Activated naive CD4-positive, alpha-beta T cell (primary cell): ENCODE results near the gene MMAA.
"Not testable (repeated sequence)": the region's sequence is repeated elsewhere in the genome, so short reads cannot be mapped to it uniquely, and the experiment has no call there.

Experiments used
- DNase-seq, 4 experiments: peaks; one replicate each; lab custom pipeline; 2025; lab: John Stamatoyannopoulos, UW

Gene MMAA

DNA sequence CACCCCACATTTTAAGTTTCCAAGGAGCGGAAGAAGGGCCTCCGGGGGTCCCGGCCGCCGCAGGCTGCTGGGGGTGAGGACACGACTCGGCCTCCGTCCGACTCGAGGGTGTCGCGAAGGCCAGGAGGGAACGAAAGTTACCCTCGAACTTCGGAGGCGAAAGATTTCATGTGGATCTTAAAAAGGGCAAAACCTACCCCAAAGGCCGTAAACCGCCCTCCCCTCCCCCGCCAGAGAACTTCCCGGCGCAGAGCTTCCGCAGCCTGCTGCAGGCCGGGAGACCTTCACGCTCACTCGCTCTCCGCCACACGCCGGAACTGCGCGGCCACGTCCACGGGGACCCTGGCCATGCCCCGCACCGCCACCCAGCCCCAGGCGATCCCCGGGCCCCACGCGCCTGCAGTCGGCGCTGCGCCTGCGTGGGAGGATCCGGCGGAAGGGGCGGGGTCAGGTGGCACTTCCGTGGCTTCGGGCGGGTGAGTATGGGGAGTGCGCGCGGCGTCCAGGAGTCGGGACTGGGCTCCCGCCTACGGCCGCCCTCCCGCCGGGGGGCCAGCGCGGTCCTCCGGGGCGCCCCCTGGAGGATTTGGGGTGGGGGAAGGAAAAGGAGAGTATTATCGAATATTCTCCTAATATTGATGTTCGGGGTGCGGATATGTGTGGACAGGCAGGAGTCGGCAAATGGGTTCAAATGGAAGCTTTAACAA, at the start of gene MMAA:
TSS of gene MMAA (plus strand) at position 454 of the 707 bp plus-strand sequence. CDS start 19,755 bp downstream, outside the sequence.
- peak; percentile 85 to 93 (median 88) for DNase-seq

DNA sequence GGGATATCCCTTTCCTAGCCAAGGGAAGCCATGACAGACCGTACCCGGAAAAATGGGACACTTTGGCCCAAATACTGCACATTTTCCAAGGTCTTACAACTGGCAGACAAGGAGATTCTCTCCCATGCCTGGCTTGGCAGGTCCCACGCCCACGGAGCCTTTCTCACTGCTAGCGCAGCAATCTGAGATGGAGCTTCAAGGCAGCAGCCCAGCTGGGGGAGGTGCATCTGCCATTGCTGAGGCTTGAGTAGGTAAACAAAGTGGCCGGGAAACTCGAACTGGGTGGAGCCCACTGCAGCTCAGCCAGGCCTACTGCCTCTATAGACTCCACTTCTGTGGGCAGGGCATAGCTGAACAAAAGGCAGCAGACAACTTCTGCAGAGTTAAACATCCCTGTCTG, 44.6 kb upstream of the MMAA start:
- not testable (repeated sequence) for DNase-seq

GRCh38 chr4:145580906-145581305, 38.3 kb upstream of the MMAA start:
- DNase-seq = no peak

GRCh38 chr4:145583191-145584055, 35.8 kb upstream of the MMAA start:
- no peak for DNase-seq

GRCh38 chr4:145587088-145587754, 32.0 kb upstream of the MMAA start:
- DNase-seq = no peak

GRCh38 chr4:145589381-145589780, 29.8 kb upstream of the MMAA start:
- not testable (repeated sequence) for DNase-seq

DNA sequence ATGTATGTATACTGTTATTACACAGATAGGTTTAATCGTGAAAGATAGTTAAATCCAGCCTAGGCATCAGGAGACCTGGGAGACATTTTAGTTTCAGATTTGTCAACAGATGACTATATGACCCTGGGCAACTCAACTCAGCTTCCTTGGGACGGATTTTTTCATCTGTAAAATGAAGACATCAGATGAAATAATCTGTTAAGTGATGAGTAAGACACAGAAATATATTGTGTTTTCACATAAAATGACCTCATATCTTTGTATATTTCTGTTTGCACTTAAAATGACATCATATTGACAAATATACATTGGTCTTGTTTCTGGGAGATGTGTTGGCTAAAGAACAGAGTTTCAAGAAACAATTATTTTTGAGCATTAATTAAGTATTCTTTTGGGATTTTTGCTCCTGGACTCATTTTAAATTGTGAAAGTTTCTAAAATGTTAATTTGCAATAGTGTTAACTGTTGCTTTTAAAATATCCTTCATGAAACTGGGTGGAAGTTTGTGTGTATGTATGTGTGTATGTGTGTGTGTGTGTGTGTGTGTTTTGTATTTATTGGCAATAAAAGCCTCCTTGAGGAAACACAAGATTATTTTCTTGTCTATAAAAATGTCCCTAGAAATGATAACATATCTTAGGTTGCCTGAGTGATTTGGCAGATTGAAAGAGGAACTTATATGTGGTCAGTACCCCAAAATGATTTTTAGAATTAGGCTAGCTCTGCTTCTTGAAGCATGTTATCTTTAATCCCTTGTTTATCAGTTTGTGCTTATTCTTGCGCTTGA, 29.1 kb upstream of the MMAA start:
- DNase-seq = no peak

GRCh38 chr4:145602129-145602760, 16.9 kb upstream of the MMAA start:
- no peak for DNase-seq

DNA sequence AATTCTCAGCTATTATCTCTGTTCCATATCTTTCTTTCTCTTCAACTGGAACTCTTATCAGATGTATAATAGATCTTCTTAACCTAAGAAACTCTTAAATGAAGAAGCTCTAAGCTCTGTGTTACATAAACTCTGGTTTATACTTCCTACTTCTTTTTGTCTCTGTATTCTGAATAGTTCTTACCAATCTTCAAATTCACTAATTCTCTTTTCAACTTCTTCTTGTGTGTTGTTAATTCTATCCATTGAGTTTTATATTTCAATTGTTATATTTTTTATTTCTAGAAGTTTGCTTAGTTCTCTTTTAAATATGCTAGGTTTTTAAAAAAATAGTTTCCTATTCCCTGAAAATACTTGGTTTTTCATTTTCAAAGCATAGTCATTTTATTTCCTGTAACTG, 13.2 kb upstream of the MMAA start:
- no peak for DNase-seq

- peak in 3 of 4 experiments; percentile 4 to 45 (median 18) for DNase-seq
These were observed 9.4 kb upstream of the MMAA start for GRCh38 chr4:145609481-145610427.

GRCh38 chr4:145613566-145614232, 5.5 kb upstream of the MMAA start:
- DNase-seq = no peak

GRCh38 chr4:145614233-145614610, 5.0 kb upstream of the MMAA start:
- DNase-seq = no peak

GRCh38 chr4:145618210-145618931, 814 bp upstream of the MMAA start:
- peak in 1 of 4 experiments; percentile 6 for DNase-seq

DNA sequence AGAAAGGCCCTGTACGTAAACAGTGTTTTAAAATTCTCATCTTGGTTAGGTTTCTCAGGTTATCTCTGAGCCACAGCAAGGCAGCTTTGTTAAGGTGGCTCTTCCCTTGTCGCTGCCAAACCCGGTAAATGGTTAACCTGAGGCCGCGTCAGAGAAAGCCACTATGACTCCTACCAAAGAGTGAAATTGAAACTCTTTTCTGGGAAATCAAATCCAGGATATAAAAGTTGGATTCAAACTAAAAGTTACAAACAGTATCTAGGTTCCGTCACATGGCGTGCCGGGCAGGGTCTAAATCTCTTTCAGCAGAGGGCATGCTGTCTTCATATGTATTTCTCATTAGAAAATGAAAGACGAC, 433 bp downstream of the MMAA start:
- DNase-seq = peak in 3 of 4 experiments; percentile 5 to 32 (median 25)

GRCh38 chr4:145622067-145622466, 2.9 kb downstream of the MMAA start:
- DNase-seq = not testable (repeated sequence)

DNA sequence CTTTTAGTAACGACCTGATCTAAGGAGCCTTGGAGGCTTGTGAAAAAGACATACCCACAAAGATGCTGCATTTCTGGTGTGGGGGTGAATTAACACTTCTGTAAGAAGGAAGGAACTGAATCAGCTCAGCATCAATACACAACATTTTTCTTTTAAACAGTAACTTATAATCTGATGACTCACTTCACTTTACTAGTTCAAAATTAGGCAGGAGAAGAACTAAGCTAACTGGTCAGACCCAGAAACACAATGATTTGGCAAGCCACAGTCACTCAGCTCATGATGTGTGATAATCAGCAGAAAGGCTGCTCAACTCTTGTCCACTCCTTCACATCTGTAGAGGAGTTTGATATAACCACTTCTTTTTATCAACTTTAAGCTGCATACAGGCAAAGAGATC, 4.6 kb downstream of the MMAA start:
- no peak for DNase-seq

GRCh38 chr4:145625677-145626622, 6.8 kb downstream of the MMAA start:
- no peak for DNase-seq

GRCh38 chr4:145626623-145626982, 7.4 kb downstream of the MMAA start:
- no peak for DNase-seq
